Hematopoietic multipotent progenitor cell treated with erythropoietin and hydrocortisone succinate and interleukin-3 and kit ligand, for 17 days (in vitro differentiated cells): ENCODE measurements around the gene OR52B4.
"Not testable (repeated sequence)": the region's sequence is repeated elsewhere in the genome, so short reads cannot be mapped to it uniquely, and the experiment has no call there.

Source experiments
- DNase-seq: peaks from one replicate; pipeline ENCODE4 v3.0.0-alpha.2; 2015; ENCODE audit warnings: low spot score

The OR52B4 gene

DNA sequence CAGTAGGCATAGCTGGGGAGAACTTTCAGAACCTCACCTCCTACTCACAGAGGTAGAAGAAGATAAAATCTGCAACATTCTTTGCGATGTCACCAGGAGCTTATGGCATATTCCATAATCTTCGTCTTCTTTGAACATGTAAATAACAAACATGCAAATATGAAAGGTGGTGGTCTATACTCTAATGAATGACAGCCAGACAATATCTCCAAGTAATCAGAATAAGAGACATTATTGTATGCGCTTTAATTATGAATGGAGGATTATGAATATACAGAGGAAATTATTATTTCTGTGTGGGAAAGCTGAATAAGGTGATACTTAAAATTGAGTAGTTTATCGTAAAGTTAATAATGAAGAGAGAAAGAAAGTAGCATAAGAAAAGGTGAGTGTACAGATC is at the start of gene OR52B4:
Gene OR52B4 (minus strand): TSS at position 101 of the 400 bp plus-strand sequence. CDS start 91 bp downstream, at position 10.
- DNase-seq: no peak

DNA sequence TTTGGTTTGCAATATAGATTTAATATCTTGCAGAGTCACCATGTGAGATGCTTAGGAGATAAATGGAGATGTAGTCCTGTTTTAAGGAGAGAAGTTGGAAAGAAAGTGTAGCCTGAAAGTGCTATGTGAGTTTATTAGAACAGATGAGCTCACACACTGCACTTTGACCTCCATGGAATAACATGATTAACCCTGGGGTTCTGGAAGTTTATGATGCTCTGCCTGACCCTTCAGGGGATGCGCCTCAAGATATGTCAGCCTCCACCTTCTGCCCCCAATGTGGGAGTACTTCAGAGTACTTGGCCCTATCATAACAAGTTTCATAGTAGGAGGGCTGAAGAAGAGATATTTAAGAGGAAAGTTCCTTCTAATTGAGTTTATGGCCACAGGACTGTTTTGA is 48.6 kb upstream of the OR52B4 start:
- no peak for DNase-seq

DNA sequence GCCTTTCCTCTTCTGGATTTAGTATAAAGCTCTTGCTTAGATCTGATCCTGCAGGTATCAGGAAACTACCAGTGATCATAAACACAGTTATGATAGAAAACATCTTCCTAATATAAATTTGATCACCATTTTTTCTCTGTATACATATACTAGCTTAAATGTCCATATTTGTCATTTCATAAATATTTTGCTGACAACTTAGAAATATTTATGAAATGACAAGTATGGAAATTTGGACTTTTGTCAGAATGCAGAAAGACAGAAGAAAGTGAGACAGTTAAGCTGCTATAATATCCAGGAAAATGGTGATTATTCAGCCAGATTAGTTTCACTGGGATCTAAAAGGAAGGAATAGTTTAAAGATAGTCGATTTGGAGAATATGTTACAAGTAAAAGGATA is 48.1 kb upstream of the OR52B4 start:
- DNase-seq: no peak

DNA sequence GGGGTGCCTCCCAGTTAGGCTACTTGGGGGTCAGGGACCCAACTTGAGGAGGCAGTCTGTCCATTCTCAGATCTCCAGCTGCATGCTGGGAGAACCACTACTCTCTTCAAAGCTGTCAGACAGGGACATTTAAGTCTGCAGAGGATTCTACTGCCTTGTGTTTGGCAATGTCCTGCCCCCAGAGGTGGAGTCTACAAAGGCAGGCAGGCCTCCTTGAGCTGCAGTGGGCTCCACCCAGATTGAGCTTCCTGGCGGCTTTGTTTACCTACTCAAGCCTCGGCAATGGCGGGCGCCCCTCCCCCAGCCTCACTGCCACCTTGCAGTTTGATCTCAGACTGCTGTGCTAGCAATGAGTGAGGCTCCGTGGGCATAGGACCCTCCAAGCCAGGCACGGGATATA is 38.0 kb upstream of the OR52B4 start:
- not testable (repeated sequence) for DNase-seq

DNA sequence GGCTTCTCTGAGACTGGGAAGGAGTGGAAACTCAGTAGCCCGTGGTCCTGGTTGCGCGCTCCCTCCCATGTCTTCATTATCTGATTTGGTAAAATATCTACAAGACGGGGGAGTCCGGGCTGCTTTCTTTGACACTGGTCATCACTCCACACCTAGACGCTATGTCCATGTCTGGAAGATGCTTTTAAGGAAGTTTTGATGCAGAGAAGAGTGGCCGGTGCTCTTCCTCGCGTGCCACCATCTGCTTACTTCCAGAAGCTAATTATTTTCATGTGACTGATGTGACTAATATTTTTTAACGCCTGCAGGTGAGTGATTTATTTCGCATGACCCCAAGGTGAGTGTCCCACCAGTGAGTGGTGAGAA is 25.7 kb upstream of the OR52B4 start:
- no peak for DNase-seq

DNA sequence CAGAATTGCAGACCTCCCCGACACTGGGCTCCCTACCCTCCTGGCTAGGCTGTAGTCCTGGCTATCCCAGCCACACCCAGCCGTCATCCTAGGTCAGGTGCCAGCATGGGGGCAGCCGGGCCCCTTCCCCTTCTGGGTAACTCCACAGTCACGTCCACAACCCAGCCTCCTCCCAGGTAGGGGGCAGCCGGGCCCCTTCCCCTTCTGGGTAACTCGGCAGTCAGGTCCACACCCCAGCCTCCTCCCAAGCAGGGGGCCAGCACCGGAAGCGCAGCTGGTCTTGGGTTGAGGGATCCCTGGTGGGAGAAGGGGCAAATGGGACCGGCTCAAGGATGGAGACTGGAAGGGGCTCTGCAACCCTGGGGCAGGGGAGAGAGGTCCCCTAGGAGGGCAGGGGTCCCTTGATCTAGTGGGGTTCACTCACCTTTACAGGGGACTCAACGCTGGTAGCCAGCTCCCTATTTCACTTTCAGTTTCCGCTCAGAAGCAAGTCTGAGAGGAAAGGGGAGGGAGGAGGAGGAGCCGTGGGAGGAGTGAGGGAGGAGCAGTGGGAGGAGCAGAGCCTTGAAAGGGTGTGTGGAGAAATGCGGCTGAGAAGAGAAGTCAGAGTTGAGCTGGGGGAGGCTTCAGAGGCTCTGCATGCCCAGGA is 25.1 kb upstream of the OR52B4 start, which contains the start of gene TRIM21:
Gene TRIM21 (minus strand): TSS at position 494 of the 649 bp plus-strand sequence. CDS start 3,293 bp downstream, outside the sequence.
- peak; percentile 81 for DNase-seq

DNA sequence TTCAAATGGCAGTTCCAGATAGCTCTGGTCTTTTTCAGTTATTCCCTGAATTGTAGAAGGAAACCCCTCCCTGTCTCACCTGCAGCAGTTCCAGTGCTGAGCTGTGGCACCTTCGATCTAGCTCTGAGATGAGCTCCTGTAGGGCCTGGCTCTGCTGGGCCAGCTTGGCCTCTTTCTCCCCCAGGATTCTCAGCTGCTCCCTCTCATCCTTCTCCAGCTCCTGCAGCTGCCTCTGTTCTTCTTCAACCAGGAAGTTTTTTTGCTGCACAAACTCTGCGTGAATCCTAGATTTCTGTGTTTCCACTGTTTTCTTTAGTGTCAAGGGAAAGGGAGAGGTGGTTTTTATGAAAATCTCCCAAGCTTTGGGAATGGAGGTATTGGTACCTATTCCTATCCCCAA is 20.0 kb upstream of the OR52B4 start:
- no peak for DNase-seq

DNA sequence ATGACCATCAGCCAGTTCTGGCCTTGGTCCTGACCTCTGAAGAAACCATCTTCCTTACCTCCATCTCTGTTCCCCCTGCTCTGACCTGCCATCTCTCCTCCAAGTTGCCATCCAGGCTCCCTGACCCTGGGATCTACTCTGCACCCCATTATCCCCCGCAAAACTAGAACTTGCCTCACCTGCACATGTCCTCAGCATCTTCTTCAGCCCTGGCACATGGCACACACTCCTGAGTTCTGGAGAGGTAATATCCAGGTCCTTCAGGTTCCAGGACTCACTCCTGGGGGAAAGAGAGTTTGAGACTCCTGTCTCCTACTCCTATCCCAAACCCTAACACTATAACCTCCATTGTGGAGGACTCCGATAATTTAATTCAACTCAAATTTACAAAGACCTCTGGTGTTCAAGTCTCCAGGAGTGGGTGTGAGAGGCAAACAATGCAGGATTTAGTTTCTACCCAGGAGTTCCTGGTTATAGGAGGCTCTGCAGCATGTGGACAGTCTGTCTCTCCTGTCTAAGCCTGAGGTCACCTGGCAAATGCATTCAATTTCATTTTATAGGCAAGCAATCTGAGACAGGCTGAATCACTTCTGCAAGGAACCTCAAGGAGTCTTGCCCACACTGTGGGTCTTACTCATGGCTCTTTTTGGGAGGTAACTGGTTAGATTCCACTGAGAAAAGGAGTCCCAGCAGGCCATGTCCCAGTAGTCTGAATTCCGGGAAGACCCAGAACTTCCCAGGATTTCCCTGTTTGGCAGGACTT is 18.0 kb upstream of the OR52B4 start:
- DNase-seq: no peak

DNA sequence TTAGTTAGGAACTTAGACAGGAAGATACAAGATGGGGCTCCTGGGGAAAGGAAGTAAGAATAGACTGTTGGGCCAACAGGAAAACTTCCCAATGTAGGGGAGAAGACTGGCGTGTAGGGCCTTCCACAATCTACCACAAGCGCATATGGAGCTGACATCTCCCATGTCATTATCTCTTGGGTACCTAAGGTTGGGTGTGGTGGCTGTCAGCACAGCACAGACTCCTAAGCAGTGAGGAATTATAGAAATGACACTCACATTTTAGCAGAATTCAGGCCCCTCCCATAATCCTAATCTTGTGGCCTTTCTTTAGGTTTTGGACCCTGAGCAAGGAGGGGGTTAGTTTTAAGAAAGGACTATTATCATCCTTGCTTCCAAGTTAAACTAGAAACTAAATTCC is 13.7 kb upstream of the OR52B4 start:
- DNase-seq: peak; percentile 56

DNA sequence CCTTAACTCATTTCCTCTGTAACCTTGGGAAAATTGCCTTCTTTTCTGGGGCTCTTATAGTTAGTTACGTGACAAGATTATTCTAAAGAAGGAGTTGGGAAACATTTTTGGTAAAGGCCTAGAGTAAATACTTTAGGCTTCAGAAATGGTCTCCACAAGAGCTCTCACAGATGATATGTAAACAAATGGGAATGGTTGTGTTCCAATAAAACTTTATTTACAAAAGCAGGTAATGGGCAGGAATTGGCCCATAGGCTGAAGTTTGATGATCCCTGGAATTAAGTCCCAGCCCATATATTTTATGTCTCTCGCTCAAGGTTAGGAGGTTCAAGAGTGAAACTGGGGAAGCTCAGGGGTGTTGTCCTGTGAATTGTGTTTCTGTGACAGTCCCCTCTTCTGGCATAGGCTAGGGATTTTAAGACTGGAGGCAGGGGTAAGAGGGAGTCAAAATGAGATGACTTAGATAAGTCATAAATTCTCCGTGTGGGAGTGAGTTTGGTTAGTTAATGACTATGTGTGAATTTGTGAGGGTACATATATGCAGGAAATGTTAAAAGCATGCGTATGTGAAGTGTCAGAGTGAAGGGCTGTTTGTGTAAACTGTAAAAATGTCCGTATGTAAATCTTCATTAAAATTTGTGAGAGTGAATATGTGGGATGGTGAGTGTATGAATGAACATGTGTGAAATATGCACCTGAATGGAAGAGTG is 7.4 kb upstream of the OR52B4 start:
- no peak for DNase-seq

DNA sequence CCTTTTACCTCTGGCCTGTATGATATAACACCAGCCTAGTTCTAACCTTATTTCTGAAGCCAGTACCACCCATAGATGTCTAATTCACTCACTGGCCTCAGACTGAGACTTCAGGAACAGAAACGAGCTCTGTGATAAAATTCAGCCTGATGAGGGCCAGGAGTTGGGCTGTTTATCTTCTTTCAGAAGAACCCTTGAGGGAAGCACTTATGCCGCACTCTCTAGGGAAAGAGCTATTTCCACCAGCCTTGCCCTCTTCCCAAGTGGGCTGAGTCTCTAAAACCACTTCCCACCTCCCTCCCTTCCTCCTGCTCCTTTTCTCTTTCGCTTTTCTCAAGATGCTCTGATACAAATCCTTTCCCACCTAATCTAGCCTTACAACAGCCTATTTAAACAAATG is 2.0 kb upstream of the OR52B4 start:
- DNase-seq: no peak

DNA sequence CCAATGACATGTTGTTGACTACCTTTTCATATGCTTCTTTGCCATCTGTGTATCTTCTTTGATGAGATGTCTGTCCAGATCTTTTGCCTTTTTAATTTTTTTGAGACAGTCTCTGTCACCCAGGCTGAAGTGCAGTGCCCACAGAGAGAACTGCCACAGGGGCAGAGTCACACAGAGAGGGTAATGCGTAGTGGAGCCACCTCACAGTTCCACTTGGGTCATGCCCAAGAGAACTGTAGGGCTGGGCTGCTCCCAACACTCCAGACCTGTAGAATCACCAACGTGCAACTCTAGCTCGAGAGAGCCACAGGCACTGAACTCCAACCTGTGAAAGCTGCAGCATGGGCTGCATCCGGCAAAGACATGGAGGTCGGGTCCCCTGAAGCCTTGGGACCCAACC is 20.0 kb downstream of the OR52B4 start:
- not testable (repeated sequence) for DNase-seq

DNA sequence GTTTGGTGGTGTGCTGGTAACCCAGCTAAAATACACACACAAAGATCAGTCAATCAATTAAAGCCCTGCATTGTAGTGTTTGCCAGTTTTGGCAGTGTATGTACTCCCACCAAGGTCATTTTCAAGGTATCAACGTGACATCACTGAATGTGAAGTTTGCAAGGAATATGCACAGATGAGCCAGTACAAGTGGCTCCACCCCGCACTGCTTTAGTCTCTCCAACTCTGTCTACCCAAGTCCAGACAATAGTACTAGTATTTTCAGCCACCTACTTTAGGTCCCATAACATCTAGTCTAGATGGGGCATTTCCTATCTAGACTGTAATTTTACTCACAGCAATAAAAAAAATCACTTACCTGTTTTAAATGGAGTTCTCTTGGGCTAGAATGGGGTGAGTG is 22.8 kb downstream of the OR52B4 start:
- not testable (repeated sequence) for DNase-seq

DNA sequence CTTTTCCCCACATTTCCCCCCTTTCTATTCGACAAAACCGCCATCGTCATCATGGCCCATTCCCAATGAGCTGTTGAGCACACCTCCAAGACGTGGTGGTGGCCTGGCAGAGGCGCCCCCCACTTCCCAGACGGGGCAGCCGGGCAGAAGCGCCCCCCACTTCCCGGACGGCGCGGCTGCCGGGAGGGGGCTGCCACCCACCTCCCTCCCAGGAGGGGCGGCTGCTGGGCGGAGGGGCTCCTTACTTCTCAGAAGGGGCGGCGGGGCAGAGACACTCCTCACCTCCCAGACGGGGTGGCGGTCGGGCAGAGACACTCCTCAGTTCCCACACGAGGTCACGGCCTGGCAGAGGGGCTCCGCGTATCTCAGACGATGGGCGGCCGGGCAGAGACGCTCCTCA is 33.8 kb downstream of the OR52B4 start:
- not testable (repeated sequence) for DNase-seq
